K562 (cell line): ENCODE data around the gene AIF1. TPM values are rescaled to one million over a fixed set of nuclear protein-coding genes. Genes with fewer than 3 reads are reported as not detected.

Experiments
- BACH1 ChIP-seq: fragments of 200-800 bp; sonication (Bioruptor generic); IDR thresholded peaks from 2 replicates; pipeline ENCODE4 v1.6.1; 2016; ENCODE audit warnings: missing genetic modification characterization, missing compliant biosample characterization
- BCL6 ChIP-seq: fragments of 250-450 bp; sonication (Bioruptor Pico); IDR thresholded peaks from 2 replicates; pipeline ENCODE4 v1.4.0; 2020
- GTF2F1 ChIP-seq: IDR thresholded peaks from 2 replicates; pipeline ENCODE4 v1.6.1; 2011; ENCODE audit warnings: low read depth, low read length, improper control_type of control experiment
- HDAC2 ChIP-seq: fragments of 450-650 bp; IDR thresholded peaks from 2 replicates; pipeline ENCODE4 v1.6.1; 2016; ENCODE audit warnings: mild to moderate bottlenecking
- HDAC8 ChIP-seq: fragments of 450-650 bp; IDR thresholded peaks from 2 replicates; pipeline ENCODE4 v1.6.1; 2016; ENCODE audit warnings: mild to moderate bottlenecking, missing genetic modification characterization, moderate library complexity, missing compliant biosample characterization
- MAZ ChIP-seq, 2 experiments: fragments of 450-650 bp in 1 of 2; sonication (generic) in 1 of 2; formaldehyde crosslinking; IDR thresholded peaks in 1 of 2; conservative IDR thresholded peaks in 1 of 2; 2 replicates each; pipeline versions ENCODE4 v1.4.0 to v1.5.0; 2020; ENCODE audit warnings: mild to moderate bottlenecking in 1 of 2, missing genetic modification reagents in 1 of 2
- NELFE ChIP-seq: IDR thresholded peaks from 2 replicates; pipeline ENCODE4 v1.6.1; 2011; ENCODE audit warnings: mild to moderate bottlenecking; ENCODE audit not compliant: insufficient read depth, insufficient read length
- NEUROD1 ChIP-seq: fragments of 150-350 bp; IDR thresholded peaks from 2 replicates; pipeline ENCODE4 v1.6.1; 2014; ENCODE audit warnings: borderline replicate concordance, low read length, low read depth; ENCODE audit not compliant: partially characterized antibody
- SIN3A ChIP-seq, 2 experiments: fragments of 150-350 bp in 1 of 2; IDR thresholded peaks; 2 replicates each; pipeline ENCODE4 v1.6.1; 2011 to 2016; ENCODE audit warnings: borderline replicate concordance in 2 of 2, low read depth in 2 of 2, low read length in 2 of 2, mild to moderate bottlenecking in 2 of 2, moderate library complexity in 2 of 2; ENCODE audit not compliant: control insufficient read depth in 1 of 2
- SMARCA4 ChIP-seq: fragments of 450-650 bp; IDR thresholded peaks from 2 replicates; pipeline ENCODE4 v1.6.1; 2016
- SMC3 ChIP-seq: conservative IDR thresholded peaks from 2 replicates; pipeline ENCODE4 v1.6.1; 2011; ENCODE audit warnings: low read depth, low read length, improper control_type of control experiment; ENCODE audit not compliant: insufficient read depth
- SPI1 ChIP-seq: IDR thresholded peaks from 2 replicates; pipeline ENCODE4 v1.6.1; 2011; ENCODE audit warnings: low read depth, low read length, control low read depth, borderline replicate concordance
- XRCC4 ChIP-seq: IDR thresholded peaks from one replicate; pipeline ENCODE4 v1.6.1; 2011; ENCODE audit not compliant: insufficient read depth, insufficient read length; ENCODE audit errors: extremely low read depth
- ZFPM2 ChIP-seq: fragments of 250-450 bp; sonication (Bioruptor Pico); IDR thresholded peaks from 2 replicates; pipeline ENCODE4 v1.5.1; 2022; ENCODE audit warnings: mild to moderate bottlenecking
- ZFX ChIP-seq: sonication (generic); formaldehyde crosslinking; IDR thresholded peaks from 2 replicates; pipeline ENCODE4 v1.8.0; 2022; ENCODE audit warnings: mild to moderate bottlenecking, missing genetic modification reagents, moderate library complexity
- ZNF184 ChIP-seq: sonication (generic); formaldehyde crosslinking; IDR thresholded peaks from 2 replicates; pipeline ENCODE4 v1.5.0; 2020; ENCODE audit warnings: missing genetic modification reagents
- ZNF347 ChIP-seq: fragments of 450-650 bp; formaldehyde crosslinking; IDR thresholded peaks from 2 replicates; pipeline ENCODE4 v1.4.0; 2020; ENCODE audit warnings: low read depth, mild to moderate bottlenecking, moderate library complexity
- ZNF707 ChIP-seq: fragments of 250-450 bp; sonication (Bioruptor Pico); conservative IDR thresholded peaks from 2 replicates; pipeline ENCODE4 v1.8.0; 2022; ENCODE audit warnings: inconsistent platforms, mild to moderate bottlenecking, moderate library complexity
- polyA plus RNA-seq, 8 experiments: library from polyadenylated mRNA; depleted of rRNA in 4 of 8; stranded (reverse) in 5 of 8; unstranded in 3 of 8; fragments of >200 nt; fragmentation: Nextera tagmentation in 2 of 8; fragmentation: Illumina TruSeq in 1 of 8; extraction: Ambion mirVana in 2 of 8; extraction: Trizol in 1 of 8; gene quantifications; 2 replicates each; pipeline versions ENCODE4 v1.2.1 to v1.2.3, GENCODE V29; 2011 to 2014; ENCODE audit warnings: inconsistent platforms in 1 of 8, missing spikeins in 1 of 8
- total RNA-seq, 7 experiments: library from RNA; depleted of rRNA in 6 of 7; stranded (reverse); fragments of >200 nt in 6 of 7; fragmentation: Illumina TruSeq in 2 of 7; extraction: Trizol in 2 of 7; gene quantifications; 2 replicates each; pipeline versions ENCODE4 v1.2.1 to v1.2.3, GENCODE V29; 2011 to 2021; ENCODE audit warnings: low replicate concordance in 1 of 7
- TF ChIP-seq, protein P1 (sequence below), 2 experiments: fragments of 450-650 bp; conservative IDR thresholded peaks; 2 replicates each; pipeline ENCODE4 v1.6.1; 2017; ENCODE audit warnings: mild to moderate bottlenecking in 2 of 2, moderate library complexity in 2 of 2
- TF ChIP-seq, protein P2 (sequence below): fragments of 250-450 bp; sonication (Bioruptor Pico); IDR thresholded peaks from 2 replicates; pipeline ENCODE4 v1.8.0; 2022; ENCODE audit warnings: moderate library complexity, mild to moderate bottlenecking, inconsistent platforms
- TF ChIP-seq, protein P3 (sequence below), 2 experiments: fragments of 450-650 bp; IDR thresholded peaks; 2 replicates each; pipeline ENCODE4 v1.6.1; 2018; ENCODE audit warnings: mild to moderate bottlenecking in 2 of 2, low read depth in 1 of 2; ENCODE audit not compliant: partially characterized antibody in 2 of 2

The AIF1 gene
- total and polyA plus RNA-seq, 9 of the 15 experiments (the other 6 are each of a cell fraction or from before 2014, with no cell fraction given): 9.4 to 33.4 (median 19.4) TPM

DNA sequence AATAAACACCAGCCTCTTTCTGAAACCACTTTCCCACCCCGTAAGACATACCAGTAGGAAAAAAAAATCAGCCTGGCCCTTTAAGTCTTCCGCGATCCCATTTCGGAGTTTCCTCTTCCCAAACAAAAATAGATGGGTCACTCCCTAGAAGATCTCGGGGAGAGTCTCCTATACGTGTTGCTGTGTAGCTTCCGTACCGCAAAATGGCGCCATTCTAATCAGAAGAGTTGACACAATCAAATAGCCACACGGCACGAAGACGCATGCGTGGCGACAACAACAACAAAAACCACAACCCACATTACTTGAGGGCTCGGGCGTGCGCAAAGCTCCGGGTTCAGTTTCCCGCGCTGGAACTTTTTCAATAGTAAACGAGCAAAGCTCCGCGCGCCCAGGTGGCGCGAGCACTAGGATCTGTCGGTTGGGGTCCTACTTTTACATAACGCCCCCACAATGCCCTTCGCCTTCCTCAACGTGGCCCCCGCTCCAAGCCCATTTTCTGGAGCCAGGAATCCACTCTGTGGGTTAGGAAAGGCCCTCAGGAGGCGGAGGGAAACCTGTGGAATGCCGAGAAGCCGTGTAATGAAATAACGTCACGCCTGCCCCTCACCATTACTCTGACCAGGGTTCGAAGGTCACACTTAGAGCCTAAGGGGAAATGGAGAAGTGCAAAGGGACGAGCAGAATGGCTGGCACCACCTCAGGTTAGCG, 49.9 kb downstream of the AIF1 start, which contains the start of gene GPANK1 (continued):
- TF ChIP-seq ZNF707 (peak; percentile 38; the same call in 1 of the 2 replicates), ZNF184 (CRISPR knock-in tag) (no peak), BACH1 (tag) (no peak), SMC3 (peak; percentile 23; the same call in 1 of the 2 replicates), SIN3A (IDR thresholded peaks at IDR 0.05; ENCODE audit: borderline replicate concordance in 2 of 2, control insufficient read depth in 1 of 2, low read depth in 2 of 2, low read length in 2 of 2) (peak; percentile 68 to 94; a peak in 1 of 4 replicates), XRCC4 (no peak), ZFX (CRISPR knock-in tag) (no peak), HDAC2 (peak; percentile 43; the same call in 1 of the 2 replicates), BCL6 (CRISPR knock-in tag) (no peak), ZNF347 (no peak), HDAC8 (tag) (peak; percentile 81; the same call in 1 of the 2 replicates), GTF2F1 (peak; percentile 63; the same call in 1 of the 2 replicates), MAZ (CRISPR knock-in tag; conservative IDR thresholded peaks at IDR 0.05 in 1 of 2, IDR thresholded peaks at IDR 0.05 in 1 of 2) (peak in 1 of 2 experiments; percentile 79; a peak in 3 of 4 replicates), ZFPM2 (CRISPR knock-in tag) (0 out of 2 replicates have a peak, but pooled peaks have one; percentile 4), SPI1 (peak; percentile 96), NEUROD1 (no peak), NELFE (no peak), SMARCA4 (no peak; the same call in 1 of the 2 replicates)
- TF ChIP-seq, protein P1, sequence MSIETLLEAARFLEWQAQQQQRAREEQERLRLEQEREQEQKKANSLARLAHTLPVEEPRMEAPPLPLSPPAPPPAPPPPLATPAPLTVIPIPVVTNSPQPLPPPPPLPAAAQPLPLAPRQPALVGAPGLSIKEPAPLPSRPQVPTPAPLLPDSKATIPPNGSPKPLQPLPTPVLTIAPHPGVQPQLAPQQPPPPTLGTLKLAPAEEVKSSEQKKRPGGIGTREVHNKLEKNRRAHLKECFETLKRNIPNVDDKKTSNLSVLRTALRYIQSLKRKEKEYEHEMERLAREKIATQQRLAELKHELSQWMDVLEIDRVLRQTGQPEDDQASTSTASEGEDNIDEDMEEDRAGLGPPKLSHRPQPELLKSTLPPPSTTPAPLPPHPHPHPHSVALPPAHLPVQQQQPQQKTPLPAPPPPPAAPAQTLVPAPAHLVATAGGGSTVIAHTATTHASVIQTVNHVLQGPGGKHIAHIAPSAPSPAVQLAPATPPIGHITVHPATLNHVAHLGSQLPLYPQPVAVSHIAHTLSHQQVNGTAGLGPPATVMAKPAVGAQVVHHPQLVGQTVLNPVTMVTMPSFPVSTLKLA (conservative IDR thresholded peaks at IDR 0.05): no peak
- TF ChIP-seq, protein P2, sequence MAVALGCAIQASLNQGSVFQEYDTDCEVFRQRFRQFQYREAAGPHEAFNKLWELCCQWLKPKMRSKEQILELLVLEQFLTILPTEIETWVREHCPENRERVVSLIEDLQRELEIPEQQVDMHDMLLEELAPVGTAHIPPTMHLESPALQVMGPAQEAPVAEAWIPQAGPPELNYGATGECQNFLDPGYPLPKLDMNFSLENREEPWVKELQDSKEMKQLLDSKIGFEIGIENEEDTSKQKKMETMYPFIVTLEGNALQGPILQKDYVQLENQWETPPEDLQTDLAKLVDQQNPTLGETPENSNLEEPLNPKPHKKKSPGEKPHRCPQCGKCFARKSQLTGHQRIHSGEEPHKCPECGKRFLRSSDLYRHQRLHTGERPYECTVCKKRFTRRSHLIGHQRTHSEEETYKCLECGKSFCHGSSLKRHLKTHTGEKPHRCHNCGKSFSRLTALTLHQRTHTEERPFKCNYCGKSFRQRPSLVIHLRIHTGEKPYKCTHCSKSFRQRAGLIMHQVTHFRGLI (CRISPR knock-in tag): no peak
- TF ChIP-seq, protein P3, sequence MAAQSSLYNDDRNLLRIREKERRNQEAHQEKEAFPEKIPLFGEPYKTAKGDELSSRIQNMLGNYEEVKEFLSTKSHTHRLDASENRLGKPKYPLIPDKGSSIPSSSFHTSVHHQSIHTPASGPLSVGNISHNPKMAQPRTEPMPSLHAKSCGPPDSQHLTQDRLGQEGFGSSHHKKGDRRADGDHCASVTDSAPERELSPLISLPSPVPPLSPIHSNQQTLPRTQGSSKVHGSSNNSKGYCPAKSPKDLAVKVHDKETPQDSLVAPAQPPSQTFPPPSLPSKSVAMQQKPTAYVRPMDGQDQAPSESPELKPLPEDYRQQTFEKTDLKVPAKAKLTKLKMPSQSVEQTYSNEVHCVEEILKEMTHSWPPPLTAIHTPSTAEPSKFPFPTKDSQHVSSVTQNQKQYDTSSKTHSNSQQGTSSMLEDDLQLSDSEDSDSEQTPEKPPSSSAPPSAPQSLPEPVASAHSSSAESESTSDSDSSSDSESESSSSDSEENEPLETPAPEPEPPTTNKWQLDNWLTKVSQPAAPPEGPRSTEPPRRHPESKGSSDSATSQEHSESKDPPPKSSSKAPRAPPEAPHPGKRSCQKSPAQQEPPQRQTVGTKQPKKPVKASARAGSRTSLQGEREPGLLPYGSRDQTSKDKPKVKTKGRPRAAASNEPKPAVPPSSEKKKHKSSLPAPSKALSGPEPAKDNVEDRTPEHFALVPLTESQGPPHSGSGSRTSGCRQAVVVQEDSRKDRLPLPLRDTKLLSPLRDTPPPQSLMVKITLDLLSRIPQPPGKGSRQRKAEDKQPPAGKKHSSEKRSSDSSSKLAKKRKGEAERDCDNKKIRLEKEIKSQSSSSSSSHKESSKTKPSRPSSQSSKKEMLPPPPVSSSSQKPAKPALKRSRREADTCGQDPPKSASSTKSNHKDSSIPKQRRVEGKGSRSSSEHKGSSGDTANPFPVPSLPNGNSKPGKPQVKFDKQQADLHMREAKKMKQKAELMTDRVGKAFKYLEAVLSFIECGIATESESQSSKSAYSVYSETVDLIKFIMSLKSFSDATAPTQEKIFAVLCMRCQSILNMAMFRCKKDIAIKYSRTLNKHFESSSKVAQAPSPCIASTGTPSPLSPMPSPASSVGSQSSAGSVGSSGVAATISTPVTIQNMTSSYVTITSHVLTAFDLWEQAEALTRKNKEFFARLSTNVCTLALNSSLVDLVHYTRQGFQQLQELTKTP (IDR thresholded peaks at IDR 0.05; ENCODE audit: low read depth in 1 of 2, partially characterized antibody in 2 of 2): peak; percentile 42 to 81
